Activated CD8-positive, alpha-beta memory T cell treated with anti-CD3 and anti-CD28 coated beads, Interleukin-2, amount 50 U/mL, for 4 hours (primary cell): ENCODE results near the gene PDCL2.

ENCODE experiments used
- DNase-seq: peaks from one replicate; pipeline ENCODE4 v3.0.0-alpha.2; 2020

Gene PDCL2

GRCh38 chr4:55530691-55531090 is 61.4 kb downstream of the PDCL2 start:
- no peak for DNase-seq

- DNase-seq = no peak
These were observed 61.9 kb downstream of the PDCL2 start for GRCh38 chr4:55530167-55530566.

GRCh38 chr4:55528491-55528890 is 63.6 kb downstream of the PDCL2 start:
- no peak for DNase-seq

GRCh38 chr4:55524844-55525571 is 67.0 kb downstream of the PDCL2 start:
- DNase-seq = no peak

- no peak for DNase-seq
These were observed 73.6 kb downstream of the PDCL2 start for GRCh38 chr4:55518442-55518841.

GRCh38 chr4:55517526-55518229 is 74.4 kb downstream of the PDCL2 start:
- DNase-seq = no peak

- no peak for DNase-seq
These were observed 79.0 kb downstream of the PDCL2 start for GRCh38 chr4:55512922-55513571.

GRCh38 chr4:55512077-55512476 is 80.0 kb downstream of the PDCL2 start:
- DNase-seq = no peak

- DNase-seq = no peak
These were observed 81.4 kb downstream of the PDCL2 start for GRCh38 chr4:55510685-55511084.

GRCh38 chr4:55509266-55509665 is 82.8 kb downstream of the PDCL2 start:
- no peak for DNase-seq

GRCh38 chr4:55507612-55508011 is 84.4 kb downstream of the PDCL2 start:
- DNase-seq = no peak
